ENCODE results near the gene TGM1. TPM values are rescaled to one million over a fixed set of nuclear protein-coding genes. Genes with fewer than 3 reads are reported as not detected.

Gene TGM1
- total and polyA plus RNA-seq, 12 donors = 0.28 to 2.7 (median 0.89) TPM; not detected in 1

DNA sequence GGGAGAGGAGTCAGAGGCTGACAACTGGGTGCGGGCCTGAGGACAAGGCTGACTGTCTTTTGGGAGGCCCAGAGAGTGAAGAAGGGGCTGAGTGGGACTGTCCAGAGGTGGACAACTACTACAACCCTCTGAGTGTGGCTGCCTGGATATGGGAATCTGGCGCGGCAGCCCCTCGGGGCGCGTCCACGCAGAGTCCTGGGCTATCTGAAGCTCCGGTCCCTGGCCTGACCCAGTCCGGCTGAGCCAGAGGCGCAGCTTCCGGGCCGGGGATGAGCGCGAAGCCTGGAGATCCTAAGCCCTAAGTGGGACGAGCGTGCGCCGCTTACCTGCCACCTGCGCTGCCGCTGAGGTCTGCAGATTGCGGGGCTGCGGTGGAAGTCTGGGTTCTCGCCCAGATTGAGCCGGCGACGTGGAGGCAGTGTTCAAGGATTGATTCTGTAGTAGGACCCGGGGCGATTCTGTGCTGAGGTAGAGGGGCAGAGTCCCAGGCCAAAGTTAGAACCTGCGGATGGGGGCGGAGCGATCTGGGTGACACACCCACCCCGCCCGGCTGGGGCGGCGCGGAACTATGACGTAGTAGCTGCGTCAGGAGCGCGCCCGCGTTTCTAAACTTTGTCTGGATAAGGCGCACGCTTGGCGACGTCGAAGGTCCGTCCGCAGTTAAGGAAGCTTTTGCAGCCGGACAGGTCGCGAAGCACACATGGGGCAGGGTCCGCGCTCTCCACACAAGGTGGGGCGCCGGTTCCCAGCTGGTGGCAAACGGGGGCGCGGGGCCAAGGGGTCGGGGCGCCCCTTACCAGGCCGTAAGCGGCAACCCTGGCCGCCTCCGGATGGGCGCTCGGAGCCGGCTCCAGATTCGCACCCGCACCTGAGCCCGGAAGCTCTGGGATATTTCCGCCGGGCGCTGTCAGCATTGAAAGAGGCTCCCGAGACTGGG, 36.5 kb upstream of the TGM1 start, which contains the start of the genes DHRS1 and NOP9:
DHRS1 (minus strand) TSS at position 526 of the 937 bp plus-strand sequence. CDS start 674 bp downstream, outside the sequence.
NOP9 (plus strand) TSS at position 596 of the 937 bp plus-strand sequence; CDS start at position 701, 105 bp downstream.
- peak; percentile 89 to 97 (median 94) for DNase-seq
- TF ChIP-seq, protein P1, sequence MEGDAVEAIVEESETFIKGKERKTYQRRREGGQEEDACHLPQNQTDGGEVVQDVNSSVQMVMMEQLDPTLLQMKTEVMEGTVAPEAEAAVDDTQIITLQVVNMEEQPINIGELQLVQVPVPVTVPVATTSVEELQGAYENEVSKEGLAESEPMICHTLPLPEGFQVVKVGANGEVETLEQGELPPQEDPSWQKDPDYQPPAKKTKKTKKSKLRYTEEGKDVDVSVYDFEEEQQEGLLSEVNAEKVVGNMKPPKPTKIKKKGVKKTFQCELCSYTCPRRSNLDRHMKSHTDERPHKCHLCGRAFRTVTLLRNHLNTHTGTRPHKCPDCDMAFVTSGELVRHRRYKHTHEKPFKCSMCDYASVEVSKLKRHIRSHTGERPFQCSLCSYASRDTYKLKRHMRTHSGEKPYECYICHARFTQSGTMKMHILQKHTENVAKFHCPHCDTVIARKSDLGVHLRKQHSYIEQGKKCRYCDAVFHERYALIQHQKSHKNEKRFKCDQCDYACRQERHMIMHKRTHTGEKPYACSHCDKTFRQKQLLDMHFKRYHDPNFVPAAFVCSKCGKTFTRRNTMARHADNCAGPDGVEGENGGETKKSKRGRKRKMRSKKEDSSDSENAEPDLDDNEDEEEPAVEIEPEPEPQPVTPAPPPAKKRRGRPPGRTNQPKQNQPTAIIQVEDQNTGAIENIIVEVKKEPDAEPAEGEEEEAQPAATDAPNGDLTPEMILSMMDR (IDR thresholded peaks at IDR 0.05) = no peak
- TF ChIP-seq POLR2A (IDR thresholded peaks at IDR 0.05) = peak; percentile 61 to 73
- peak within 1 kb of the TSS; percentile 33 to 84 (median 80) for H3K4me3 ChIP-seq
- H3K9me3 ChIP-seq (replicated peaks in 1 of 3) = no peaks in the 10 kb centered on the region
- WGBS, 4 donors = 1 to 3% (median 1%) methylated on average over 8 to 75 of the region's 75 CpGs
- H3K27ac ChIP-seq = peak within 1 kb of the TSS in 4 of 5 donors; percentile 28 to 87 (median 82)
- peaks cover 19 to 31% of the 10 kb centered on the region in 2 donors for H3K4me1 ChIP-seq (replicated peaks in 1 of 2)
- H3K36me3 ChIP-seq (replicated peaks in 1 of 2) = peaks cover 0 to 44% of the 10 kb centered on the region in 2 donors
- H3K27me3 ChIP-seq = no peaks in the 10 kb centered on the region
- intact Hi-C loops (cut with DNase I) = loop anchor here in 1 of 2 donors (10.0 kb wide), 2 partner anchors 55 to 245 kb away; partner anchors contain the start of genes CARMIL3 and TINF2

DNA sequence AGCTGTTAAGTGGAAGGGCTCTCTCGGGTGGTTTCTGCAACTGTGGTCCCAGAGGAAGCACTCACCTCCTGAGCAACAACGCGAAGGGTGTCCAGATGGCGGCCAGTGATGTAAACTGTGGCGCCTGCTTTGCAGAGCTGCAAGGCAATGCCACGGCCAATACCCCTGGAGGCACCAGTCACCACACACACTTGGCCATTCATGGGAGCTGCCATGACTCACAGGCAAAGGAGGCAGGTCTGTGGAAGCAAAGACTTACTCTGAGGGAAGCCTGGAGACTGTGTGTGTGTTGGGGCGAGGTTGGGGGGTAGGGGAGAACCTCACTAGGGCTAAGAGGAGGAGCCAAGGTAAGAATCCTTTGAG, 35.9 kb upstream of the TGM1 start:
- H3K36me3 ChIP-seq (replicated peaks in 1 of 2) = peaks cover 0 to 37% of the 10 kb centered on the region in 2 donors
- WGBS, 4 donors = 38 to 57% (median 49%) methylated on average over 7 of the region's 7 CpGs
- peak overlapping the region in 4 of 5 donors; percentile 28 to 87 (median 82) for H3K27ac ChIP-seq
- no peaks in the 10 kb centered on the region for H3K27me3 ChIP-seq
- TF ChIP-seq POLR2A (IDR thresholded peaks at IDR 0.05) = no peak
- TF ChIP-seq, protein P1 (IDR thresholded peaks at IDR 0.05) = no peak
- peak overlapping the region in 2 of 4 donors; percentile 77 to 84 for H3K4me3 ChIP-seq
- no peaks in the 10 kb centered on the region for H3K9me3 ChIP-seq (replicated peaks in 1 of 3)
- H3K4me1 ChIP-seq (replicated peaks in 1 of 2) = peaks cover 19 to 31% of the 10 kb centered on the region in 2 donors
- DNase-seq = peak in 4 of 7 donors; percentile 45 to 60 (median 52)
- intact Hi-C loops (cut with DNase I) = loop anchor here in 1 of 2 donors (10.0 kb wide), 1 partner anchor 244 kb away; the partner anchor contains the start of gene CARMIL3

DNA sequence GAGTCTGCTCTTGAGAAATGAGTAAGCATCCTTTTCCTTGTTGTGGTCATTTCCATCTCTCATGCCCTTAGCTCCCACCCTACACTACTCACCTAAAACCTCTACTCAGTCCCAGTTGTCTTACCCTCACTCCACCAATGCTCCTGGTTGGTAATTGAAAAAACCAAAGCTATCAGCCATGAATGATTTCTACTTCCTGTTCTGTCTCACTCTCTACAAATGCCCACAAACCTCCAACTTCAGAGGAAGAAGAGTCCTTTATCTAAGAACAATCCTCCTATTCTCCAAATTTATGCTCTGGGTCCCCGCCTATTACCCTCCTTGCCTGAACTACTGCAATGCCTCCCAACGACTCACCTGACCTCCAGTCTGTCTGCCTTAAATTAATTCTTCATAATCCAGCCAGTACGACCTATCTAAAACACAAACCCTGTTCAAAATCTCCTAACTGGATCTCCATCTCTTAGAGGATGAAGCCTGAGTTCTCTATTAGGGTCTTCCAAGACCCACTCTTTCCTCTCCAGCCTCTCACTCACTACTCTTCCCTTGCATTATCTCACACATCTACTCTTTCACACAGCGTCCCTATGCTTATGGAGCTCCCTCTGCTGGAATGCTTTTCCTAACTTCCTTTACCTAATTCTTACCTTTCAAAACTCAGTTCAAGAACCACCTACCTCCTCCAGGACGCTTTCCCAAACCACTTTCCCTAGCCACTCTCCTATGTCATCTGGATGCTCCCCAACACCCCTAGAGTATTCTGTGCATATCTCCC, 34.4 kb upstream of the TGM1 start:
- intact Hi-C loops (cut with DNase I) = loop anchor here in 1 of 2 donors (10.0 kb wide), 1 partner anchor 243 kb away; the partner anchor contains the start of gene CARMIL3
- peaks cover 19 to 31% of the 10 kb centered on the region in 2 donors for H3K4me1 ChIP-seq (replicated peaks in 1 of 2)
- H3K36me3 ChIP-seq (replicated peaks in 1 of 2) = peaks cover 0 to 27% of the 10 kb centered on the region in 2 donors
- 34 to 43% (median 39%) methylated on average over 5 of the region's 5 CpGs for WGBS, 4 donors
- no peak overlapping the region for H3K4me3 ChIP-seq
- H3K27ac ChIP-seq = no peak overlapping the region
- no peak for DNase-seq
- no peaks in the 10 kb centered on the region for H3K9me3 ChIP-seq (replicated peaks in 1 of 3)
- H3K27me3 ChIP-seq = no peaks in the 10 kb centered on the region
- no peak for TF ChIP-seq POLR2A (IDR thresholded peaks at IDR 0.05)
- TF ChIP-seq, protein P1 (IDR thresholded peaks at IDR 0.05) = peak in 4 of 6 experiments; percentile 10 to 55 (median 28)
